Kidney capillary endothelial cell (primary cell): ENCODE measurements around the gene TMEM154.

Source experiments
- DNase-seq: peaks from one replicate; pipeline ENCODE4 v3.0.0-alpha.2; 2018; ENCODE audit warnings: low spot score

Gene TMEM154, protein sequence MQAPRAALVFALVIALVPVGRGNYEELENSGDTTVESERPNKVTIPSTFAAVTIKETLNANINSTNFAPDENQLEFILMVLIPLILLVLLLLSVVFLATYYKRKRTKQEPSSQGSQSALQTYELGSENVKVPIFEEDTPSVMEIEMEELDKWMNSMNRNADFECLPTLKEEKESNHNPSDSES

GRCh38 chr4:152679414-152680281, at the start of gene TMEM154:
Gene TMEM154, minus strand, starts transcription at chr4:152679997. Its CDS starts 64 bp downstream, at chr4:152679933.
- DNase-seq = peak; percentile 93

DNA sequence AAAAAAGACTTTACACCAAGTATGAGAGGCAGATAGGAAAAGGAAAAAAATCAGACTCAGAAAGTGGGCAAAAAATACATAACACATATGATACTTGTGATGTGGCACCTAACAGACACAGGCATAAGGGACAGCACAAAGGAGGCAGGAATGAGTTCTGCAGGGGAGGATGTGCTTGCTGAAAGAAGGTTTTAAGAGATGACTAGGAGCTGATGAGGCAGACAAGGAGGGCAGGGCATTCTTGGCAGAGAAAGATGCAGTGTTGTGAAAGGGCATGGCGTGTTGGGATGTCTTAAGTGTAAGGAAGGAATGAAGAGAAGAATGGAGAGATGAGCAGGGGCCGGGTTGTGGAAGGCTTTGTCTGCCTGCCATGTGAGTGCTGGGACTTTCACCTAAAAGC, 49.7 kb upstream of the TMEM154 start:
- DNase-seq = no peak

DNA sequence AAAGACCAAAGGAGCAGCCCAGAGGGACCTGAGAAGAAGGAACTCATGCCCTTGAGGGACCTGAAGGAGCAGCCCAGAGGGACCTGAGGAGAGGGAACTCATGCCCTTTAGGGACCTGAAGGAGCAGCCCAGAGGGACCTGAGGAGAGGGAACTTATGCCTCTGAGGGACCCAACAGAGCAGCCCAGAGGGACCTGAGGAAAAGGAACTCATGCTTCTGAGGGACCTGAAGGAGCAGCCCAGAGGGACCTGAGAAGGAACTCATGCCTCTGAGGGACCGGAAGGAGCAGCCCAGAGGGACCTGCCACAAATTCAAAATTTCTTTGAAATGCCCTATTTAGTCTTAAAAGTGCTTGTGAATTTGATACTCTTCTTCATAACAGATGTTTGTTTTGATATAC, 48.5 kb upstream of the TMEM154 start:
- DNase-seq = no peak

- DNase-seq = no peak
Measured at GRCh38 chr4:152727784-152728183, 48.0 kb upstream of the TMEM154 start.

DNA sequence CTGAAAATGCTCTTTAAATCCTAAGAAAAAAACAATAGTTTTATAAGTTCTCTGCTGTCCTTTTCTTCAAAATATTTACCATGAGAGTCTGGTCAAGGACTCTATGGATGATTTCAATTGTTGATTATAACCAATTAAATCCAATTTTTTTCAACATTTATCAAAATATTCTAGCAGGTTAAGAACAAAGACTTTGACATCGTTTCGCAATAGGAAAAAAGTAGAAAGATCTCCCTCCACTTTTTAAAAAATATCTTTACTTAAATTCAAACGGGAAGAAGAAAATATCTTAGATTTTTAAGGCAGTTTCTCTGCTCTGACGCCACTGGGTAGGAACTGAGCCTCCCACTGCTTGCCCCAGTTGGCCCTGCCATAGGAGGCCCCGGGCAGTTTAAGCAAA, 44.7 kb upstream of the TMEM154 start:
- no peak for DNase-seq

DNA sequence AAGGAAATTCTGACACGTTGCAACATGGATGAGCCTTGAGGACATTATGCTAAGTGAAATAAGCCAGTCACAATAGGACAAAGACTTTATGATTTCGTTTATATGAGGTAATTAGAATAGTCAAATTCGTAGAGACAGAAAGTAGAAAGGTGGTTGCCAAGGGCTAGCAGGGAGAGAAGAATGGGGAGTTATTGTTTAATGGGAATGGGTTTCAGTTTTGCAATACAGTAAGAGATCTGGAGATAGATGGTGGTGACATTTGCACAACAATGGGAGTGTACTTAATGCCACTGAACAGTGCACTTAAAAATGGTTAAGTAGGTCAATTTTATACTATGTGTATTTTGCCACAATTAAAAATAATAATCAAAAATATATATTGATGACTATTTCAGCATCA, 43.4 kb upstream of the TMEM154 start:
- DNase-seq = no peak

DNA sequence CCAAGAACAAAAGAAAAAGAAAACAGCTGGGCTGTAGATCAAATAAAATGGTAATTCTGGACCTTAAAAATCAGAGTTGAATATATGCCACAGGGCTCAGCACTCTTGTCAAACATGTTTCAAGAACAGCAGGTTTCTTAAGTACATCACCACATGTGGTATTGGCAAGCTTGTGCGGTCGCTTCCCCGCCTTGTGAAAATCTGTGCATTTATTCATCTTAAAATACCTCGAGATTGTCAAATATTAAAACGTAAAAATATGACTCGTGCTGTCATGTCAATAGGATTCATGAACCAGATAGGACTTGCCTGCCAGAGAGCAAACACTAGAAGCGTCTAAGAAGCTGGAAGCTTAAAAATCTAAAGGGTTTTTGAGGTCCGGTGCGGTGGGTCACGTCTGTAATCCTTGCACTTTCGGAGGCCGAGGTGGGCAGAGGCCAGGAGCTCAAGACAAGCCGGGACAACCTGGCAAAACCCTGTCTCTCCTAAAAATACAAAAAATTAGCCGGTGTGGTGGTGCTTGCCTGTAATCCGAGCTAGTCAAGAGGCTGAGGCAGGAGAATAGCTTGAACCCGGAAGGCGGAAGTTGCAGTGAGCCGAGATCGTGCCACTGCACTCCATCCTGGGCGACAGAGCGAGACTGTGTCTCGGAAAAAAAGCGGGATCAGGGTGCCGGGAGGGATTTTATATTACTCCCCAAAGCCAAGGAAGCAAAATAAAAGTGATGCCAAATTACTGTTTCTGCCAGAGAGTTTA, 40.2 kb upstream of the TMEM154 start:
- DNase-seq = no peak

- DNase-seq = no peak
Measured at GRCh38 chr4:152719291-152719690, 39.5 kb upstream of the TMEM154 start.

GRCh38 chr4:152715076-152715475, 35.3 kb upstream of the TMEM154 start:
- no peak for DNase-seq

- no peak for DNase-seq
Measured at GRCh38 chr4:152713951-152714705, 34.3 kb upstream of the TMEM154 start.

DNA sequence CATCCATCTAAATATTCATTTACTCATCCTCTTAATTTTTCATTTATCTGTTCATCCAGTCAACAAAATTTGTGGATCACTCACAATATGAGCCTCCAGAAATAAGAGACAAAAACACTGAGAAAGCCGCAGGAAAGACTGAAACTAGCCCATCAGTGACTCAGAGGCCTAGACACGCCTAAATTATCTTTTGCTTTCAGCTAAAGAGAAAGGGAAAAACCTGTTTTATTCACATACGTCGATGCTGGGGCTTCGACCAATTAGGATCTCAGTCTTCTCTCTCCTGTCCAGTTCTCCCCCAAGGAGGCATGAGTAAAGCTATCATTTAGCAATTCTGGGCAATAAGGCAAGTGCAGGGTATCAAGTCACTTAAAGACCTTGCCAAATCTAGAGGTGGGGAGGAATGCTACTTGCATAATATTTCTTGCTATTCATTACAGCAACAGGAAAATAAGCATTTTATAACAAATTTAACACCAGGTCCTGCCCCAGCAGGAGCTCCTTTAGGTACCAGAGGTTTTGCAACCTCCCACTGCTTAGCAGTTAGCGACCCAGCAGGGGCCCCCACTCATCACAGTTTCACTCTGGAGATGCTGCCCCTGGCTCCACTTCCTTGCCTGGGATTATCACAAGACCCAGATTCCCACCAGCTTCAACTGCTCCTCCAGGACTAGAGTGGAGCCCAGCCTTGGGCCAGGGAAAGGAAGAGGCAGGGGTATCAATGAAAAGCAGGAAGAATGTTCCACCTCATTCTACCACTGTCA, 30.1 kb upstream of the TMEM154 start:
- no peak for DNase-seq

DNA sequence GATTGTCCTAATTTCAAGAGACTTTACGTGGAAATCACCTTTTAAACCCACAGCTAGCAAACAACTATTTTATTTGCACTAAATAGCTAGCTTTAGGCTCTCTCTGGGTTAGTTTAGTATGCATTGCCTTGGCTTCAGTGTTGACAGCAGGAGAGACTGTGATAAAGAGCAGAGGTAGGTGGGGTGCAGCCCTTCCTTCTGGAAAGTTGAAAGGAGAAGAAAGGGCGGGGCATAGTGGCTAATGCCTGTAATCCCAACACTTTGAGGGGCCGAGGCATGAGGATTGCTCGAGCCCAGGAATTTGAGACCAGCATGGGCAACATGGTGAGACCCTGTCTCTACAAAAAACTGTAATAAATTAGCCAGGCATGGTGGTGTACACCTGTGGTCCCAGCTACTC, 29.0 kb upstream of the TMEM154 start:
- DNase-seq = no peak

GRCh38 chr4:152708361-152708760, 28.6 kb upstream of the TMEM154 start:
- DNase-seq = no peak

- DNase-seq = no peak
Measured at GRCh38 chr4:152707632-152708031, 27.8 kb upstream of the TMEM154 start.

DNA sequence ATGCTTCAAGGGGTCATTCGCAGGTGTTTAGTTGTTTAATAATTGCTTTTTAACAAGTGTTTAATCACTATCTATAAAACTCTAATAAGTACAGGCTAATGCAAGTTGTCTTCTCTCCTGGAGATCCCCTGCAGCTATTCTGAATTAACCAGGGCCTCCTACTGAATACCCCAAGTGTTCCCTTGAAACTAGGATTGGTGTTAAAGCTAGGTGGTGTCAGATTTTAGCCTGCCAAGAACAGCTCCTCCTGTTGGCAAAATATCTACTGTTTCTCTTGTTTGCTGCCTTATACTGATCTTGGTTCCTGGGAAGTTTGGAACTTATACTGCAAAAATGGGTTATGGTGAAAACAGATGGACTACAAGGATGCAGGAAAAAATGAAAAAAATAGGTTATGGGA, 26.1 kb upstream of the TMEM154 start:
- DNase-seq = no peak

DNA sequence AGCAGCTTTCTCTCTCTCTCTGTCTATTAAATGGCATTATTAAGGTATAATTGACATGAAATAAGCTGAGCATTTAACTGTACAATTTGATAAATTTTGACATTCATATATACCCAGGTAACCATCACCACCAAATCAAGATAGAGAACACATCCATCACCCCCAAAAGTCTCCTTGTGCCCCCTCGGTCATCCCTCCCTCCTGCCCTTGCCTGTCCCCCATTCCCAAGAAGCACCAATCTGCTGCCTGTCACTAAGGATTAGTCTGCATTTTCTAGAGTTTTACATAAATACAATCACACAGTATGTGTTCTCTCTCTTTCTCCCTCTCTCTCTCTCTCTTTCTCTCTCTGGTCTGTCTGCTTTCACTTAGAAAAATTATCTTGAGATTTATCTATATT, 25.0 kb upstream of the TMEM154 start:
- no peak for DNase-seq

DNA sequence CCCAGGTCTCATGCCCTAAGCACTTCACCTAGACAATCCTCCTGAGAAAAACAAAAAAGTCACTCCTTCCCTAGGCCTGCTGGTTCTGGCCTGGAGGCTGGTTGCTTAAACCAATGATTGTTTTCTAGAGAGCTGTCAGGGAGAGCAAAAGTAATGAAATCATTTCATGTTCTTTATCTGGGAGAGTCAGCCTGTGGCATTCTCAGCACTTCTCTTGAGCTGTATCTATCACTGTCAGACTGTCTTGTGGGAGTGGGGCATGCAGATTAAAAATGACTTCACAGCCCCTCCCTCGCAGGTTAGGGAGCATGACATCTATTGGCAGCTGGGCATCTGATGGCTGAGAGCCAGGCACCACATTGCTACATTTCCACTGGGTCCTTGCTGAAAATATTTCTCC, 20.4 kb upstream of the TMEM154 start:
- no peak for DNase-seq

GRCh38 chr4:152699313-152699712, 19.5 kb upstream of the TMEM154 start:
- DNase-seq = no peak

- no peak for DNase-seq
Measured at GRCh38 chr4:152698089-152698499, 18.3 kb upstream of the TMEM154 start.

DNA sequence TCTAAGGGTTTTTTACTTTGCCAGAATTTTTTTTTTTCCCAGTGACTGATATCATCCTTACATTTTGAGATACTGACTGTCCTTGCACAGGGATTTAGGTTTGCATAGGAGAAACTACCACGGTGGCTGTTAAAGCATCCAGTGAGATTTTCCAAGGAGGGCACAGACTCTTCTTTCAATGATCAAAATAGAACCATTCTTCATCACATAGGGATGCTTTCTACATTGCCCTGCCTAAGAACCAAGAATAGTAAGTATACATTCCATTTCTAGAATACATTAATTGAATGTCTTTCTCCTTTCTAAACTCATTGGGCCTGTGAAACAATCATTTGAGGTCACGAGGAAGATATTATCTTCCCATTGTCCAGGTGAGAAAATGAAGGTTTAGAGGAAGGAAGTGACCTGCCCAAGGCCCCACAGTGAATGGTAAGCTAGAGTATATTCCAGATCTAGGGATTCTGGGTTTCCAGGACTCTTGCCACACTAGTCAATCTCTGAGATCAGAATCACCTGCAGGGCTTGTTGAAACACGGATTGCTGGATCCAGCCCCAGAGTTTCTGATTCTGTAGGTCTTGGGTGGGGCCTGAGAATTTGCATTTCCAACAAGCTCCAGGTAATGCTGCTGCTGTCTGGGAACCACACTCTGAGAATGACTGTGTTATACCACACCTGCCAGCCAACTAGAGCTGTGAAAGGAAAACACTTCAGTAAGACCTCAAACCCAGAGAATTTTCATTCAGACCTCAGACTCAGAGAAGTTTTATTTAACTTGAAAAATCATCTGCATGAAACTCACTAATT, 17.7 kb upstream of the TMEM154 start:
- no peak for DNase-seq
